Tongue (tissue), 2 donors: ENCODE results near the gene HLA-DOA. TPM values are rescaled to one million over a fixed set of nuclear protein-coding genes. Genes with fewer than 3 reads are reported as not detected.

ENCODE experiments used
- DNase-seq: peaks from one replicate; pipeline ENCODE4 v3.0.0-alpha.2; 2015
- total RNA-seq: library from RNA; depleted of rRNA; stranded (reverse); fragments of >200 nt; gene quantifications from one replicate; pipeline ENCODE4 v1.2.3, GENCODE V29; 2014

Gene HLA-DOA
- total RNA-seq, 1 donor from 2014 or later: 1.6 TPM

GRCh38 chr6:32962213-32962826 lies 47.1 kb downstream of the HLA-DOA start:
- DNase-seq: no peak

GRCh38 chr6:32960563-32960962 lies 48.8 kb downstream of the HLA-DOA start:
- DNase-seq: no peak

- DNase-seq: no peak
Observed at GRCh38 chr6:32956176-32956575, 53.2 kb downstream of the HLA-DOA start.

- DNase-seq: no peak
Observed at GRCh38 chr6:32954986-32955802, 54.2 kb downstream of the HLA-DOA start.

GRCh38 chr6:32954267-32954666 lies 55.1 kb downstream of the HLA-DOA start:
- DNase-seq: no peak

Other genes starting within 250 kb of the HLA-DOA start
- not detected for gene HLA-DQB2, start 246.1 kb downstream of the HLA-DOA start, total RNA-seq
- gene HLA-DOB, start 192.6 kb downstream of the HLA-DOA start, total RNA-seq: 1.4 TPM
- 6.2 TPM for gene TAP2, start 170.9 kb downstream of the HLA-DOA start, total RNA-seq
- gene PSMB8, start 165.5 kb downstream of the HLA-DOA start, total RNA-seq: 8.5 TPM
- 15.4 TPM for gene TAP1, start 155.9 kb downstream of the HLA-DOA start, total RNA-seq
- 5.7 TPM for gene PSMB9, start 155.4 kb downstream of the HLA-DOA start, total RNA-seq
- 6.6 TPM for gene HLA-DMB, start 68.6 kb downstream of the HLA-DOA start, total RNA-seq
- gene HLA-DMA, start 56.5 kb downstream of the HLA-DOA start, total RNA-seq: 4.3 TPM
- gene BRD2, start 41.0 kb downstream of the HLA-DOA start, total RNA-seq: 84.5 TPM
- gene HLA-DPA1, start 64.1 kb upstream of the HLA-DOA start, total RNA-seq: 15.6 TPM
- 9.9 TPM for gene HLA-DPB1, start 66.4 kb upstream of the HLA-DOA start, total RNA-seq
- 5.7 TPM for gene COL11A2, start 182.9 kb upstream of the HLA-DOA start, total RNA-seq
- 28.5 TPM for gene RXRB, start 191.1 kb upstream of the HLA-DOA start, total RNA-seq
- gene SLC39A7, start 191.3 kb upstream of the HLA-DOA start, total RNA-seq: 70.4 TPM
- gene HSD17B8, start 195.1 kb upstream of the HLA-DOA start, total RNA-seq: 24.7 TPM
- gene RING1, start 198.9 kb upstream of the HLA-DOA start, total RNA-seq: 22.5 TPM